Erythroblast (primary cell): ENCODE data around the gene STXBP2.

Experiments used
- DNase-seq, 2 experiments: peaks; one replicate each; lab custom pipeline; 2025; lab: John Stamatoyannopoulos, UW
- GATA1 ChIP-seq: IDR thresholded peaks from 2 replicates; pipeline ENCODE4 v1.6.1; 2011; ENCODE audit warnings: low read depth, mild to moderate bottlenecking, control low read depth, low read length, moderate library complexity
- POLR2A ChIP-seq: IDR thresholded peaks from 2 replicates; pipeline ENCODE4 v1.6.1; 2011; ENCODE audit warnings: mild to moderate bottlenecking, low read length

The STXBP2 gene

GRCh38 chr19:7636691-7637373, at the start of gene STXBP2:
Gene STXBP2 (plus strand): TSS chr19:7637110. CDS start chr19:7637150, 40 bp downstream.
- DNase-seq: peak; percentile 83 to 92
- TF ChIP-seq POLR2A (peak; percentile 47), GATA1 (no peak)

GRCh38 chr19:7589822-7590221, 47.1 kb upstream of the STXBP2 start:
- TF ChIP-seq POLR2A: no peak
- TF ChIP-seq GATA1: no peak

GRCh38 chr19:7590256-7590655, 46.7 kb upstream of the STXBP2 start:
- no peak for DNase-seq
- TF ChIP-seq GATA1 (no peak), POLR2A (no peak)

More at GRCh38 chr19:7589822-7590221, 47.1 kb upstream of the STXBP2 start:
- DNase-seq: no peak

DNA sequence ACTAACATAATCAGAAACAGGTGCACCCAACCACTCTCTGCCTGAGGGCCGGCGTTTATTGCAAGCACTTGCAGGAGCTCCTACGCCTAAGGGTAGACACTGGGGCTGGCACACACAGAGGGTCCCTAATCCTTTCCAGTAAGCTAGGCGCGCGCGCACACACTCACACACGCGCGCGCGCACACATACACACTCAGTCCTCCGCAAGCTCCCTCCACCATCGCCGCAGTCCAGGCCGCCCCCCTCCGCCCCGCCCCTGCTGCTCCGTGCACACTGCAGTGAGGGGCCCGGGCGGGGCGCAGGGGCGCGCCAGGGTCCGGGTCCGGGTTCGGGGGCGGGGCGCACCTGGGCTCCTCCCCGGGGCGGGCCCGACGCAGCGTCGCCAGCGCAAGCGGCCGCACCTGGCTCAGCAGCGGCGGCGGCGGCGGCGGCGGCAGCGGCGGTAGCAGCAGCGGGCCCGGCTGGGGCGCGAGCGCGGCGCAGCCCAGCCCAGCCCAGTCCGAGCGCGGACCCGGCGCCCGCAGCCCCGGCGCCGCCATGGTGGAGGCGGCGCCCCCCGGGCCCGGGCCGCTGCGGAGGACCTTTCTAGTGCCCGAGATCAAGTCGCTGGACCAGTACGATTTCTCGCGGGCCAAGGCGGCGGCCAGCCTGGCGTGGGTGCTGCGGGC, 41.3 kb upstream of the STXBP2 start, which contains the start of gene CAMSAP3:
CAMSAP3 (plus strand) TSS at position 398 of the 668 bp plus-strand sequence; CDS start at position 538, 140 bp downstream.
- DNase-seq: no peak
- TF ChIP-seq GATA1 (no peak), POLR2A (no peak)

GRCh38 chr19:7596211-7596937, 40.5 kb upstream of the STXBP2 start:
- no peak for DNase-seq
- TF ChIP-seq GATA1 (no peak), POLR2A (no peak)

DNA sequence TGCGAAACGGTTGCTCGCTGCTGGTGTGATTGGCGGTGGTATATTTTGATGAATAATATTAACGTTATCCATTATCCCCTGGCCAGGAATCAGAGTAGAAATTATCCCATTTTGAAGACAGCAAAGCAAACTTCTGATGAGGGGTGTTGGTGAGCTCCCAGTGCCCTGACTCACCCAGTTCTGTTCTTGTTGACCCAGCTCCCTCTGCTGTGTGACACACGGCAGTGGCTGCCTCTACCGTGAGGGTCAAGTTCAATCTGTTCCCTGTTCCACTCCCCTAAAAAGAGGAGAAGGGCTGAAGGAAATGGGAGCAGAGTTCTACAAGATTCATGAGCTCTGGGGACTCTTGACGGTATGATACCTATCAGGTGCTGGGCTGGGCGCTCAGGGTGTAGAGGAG, 39.2 kb upstream of the STXBP2 start:
- DNase-seq: no peak
- TF ChIP-seq GATA1: no peak
- TF ChIP-seq POLR2A: no peak

- no peak for DNase-seq
- TF ChIP-seq GATA1: no peak
Measured at GRCh38 chr19:7598180-7598579, 38.7 kb upstream of the STXBP2 start.

- TF ChIP-seq POLR2A (no peak), GATA1 (no peak)
- DNase-seq: no peak
Measured at GRCh38 chr19:7600721-7601120, 36.2 kb upstream of the STXBP2 start.

DNA sequence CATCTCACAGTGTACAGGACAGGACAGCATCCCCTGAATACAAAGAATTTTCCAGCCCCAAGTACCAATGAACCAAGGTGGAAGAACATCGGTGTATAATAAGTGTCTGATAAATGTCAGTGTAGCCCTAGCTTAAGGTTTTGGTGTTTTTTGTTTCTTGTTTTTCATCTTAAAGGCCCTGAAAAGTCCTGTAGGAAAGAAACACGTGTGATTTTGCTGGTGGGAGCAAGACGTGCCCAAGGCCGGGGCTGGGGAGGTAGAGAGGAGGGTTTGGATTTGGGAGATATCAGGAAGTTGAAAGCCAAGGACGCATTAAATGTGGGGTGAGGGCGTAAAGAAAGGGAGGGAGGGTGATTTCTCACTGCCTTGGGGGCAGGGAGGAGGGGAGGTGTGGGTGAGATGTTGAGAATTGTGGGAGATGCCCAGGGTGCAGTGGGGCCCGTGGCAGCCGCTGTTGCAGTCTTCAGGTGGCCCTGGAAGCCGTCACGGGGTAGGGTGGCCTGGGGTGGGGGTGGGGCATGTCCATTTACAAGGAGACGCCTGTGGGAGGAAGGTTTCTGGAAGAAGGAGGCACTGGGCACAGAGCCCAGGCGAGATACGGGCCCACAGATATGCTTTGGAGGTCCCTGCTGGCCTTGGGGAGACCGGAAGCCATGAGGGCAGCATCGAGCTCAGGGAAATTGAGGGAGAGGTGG, 34.5 kb upstream of the STXBP2 start:
- DNase-seq: no peak
- TF ChIP-seq POLR2A (no peak), GATA1 (no peak)

GRCh38 chr19:7602935-7603497, 33.9 kb upstream of the STXBP2 start:
- no peak for DNase-seq
- TF ChIP-seq POLR2A (no peak), GATA1 (no peak)

DNA sequence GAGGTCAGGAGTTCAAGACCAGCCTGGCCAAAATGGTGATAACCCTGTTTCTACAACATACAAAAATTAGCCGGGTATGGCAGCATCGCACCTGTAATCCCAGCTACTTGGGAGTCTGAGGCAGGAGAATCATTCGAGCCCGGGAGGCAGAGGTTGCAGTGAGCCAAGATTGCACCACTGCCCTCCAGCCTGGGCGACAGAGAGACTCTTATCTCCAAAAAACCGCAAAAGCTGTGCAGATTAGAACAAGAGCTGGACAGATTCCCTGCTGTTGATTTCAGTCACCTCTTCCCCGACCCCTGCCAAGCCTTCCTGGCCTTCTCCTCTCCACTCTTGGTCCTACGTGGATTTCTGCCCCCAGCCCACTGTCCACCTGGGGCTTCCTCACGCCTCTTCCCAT, 33.0 kb upstream of the STXBP2 start:
- TF ChIP-seq GATA1 (no peak), POLR2A (no peak)
- no peak for DNase-seq

GRCh38 chr19:7605490-7606222, 31.3 kb upstream of the STXBP2 start:
- peak; percentile 80 for DNase-seq
- no peak for TF ChIP-seq GATA1
- TF ChIP-seq POLR2A: no peak
